HepG2 (cell line): ENCODE measurements around the gene FMR1. TPM values are rescaled to one million over a fixed set of nuclear protein-coding genes. Genes with fewer than 3 reads are reported as not detected.

Experiments
- CCDC6 ChIP-seq: sonication (generic); formaldehyde crosslinking; IDR thresholded peaks from 2 replicates; pipeline ENCODE4 v1.8.1; 2022; ENCODE audit warnings: mild to moderate bottlenecking, missing genetic modification reagents, moderate library complexity
- E2F5 ChIP-seq: sonication (generic); formaldehyde crosslinking; conservative IDR thresholded peaks from 2 replicates; pipeline ENCODE4 v1.4.0; 2020; ENCODE audit warnings: missing genetic modification reagents
- EEA1 ChIP-seq: sonication (generic); formaldehyde crosslinking; IDR thresholded peaks from 2 replicates; pipeline ENCODE4 v1.5.1; 2020; ENCODE audit warnings: mild to moderate bottlenecking, missing genetic modification reagents, borderline replicate concordance
- FOXO1 ChIP-seq: sonication (generic); formaldehyde crosslinking; IDR thresholded peaks from 2 replicates; pipeline ENCODE4 v1.4.0; 2020; ENCODE audit warnings: missing genetic modification reagents
- FOXP4 ChIP-seq: sonication (generic); formaldehyde crosslinking; IDR thresholded peaks from 2 replicates; pipeline ENCODE4 v1.4.0; 2020; ENCODE audit warnings: missing genetic modification reagents
- HBP1 ChIP-seq: IDR thresholded peaks from 2 replicates; pipeline ENCODE4 v1.6.1; 2016; ENCODE audit warnings: low read depth, control low read depth
- HES4 ChIP-seq: sonication (generic); formaldehyde crosslinking; IDR thresholded peaks from 2 replicates; pipeline ENCODE4 v1.9.0; 2021; ENCODE audit warnings: mild to moderate bottlenecking, missing genetic modification reagents, borderline replicate concordance
- HNRNPK ChIP-seq: fragments of 200-400 bp; formaldehyde crosslinking; IDR thresholded peaks from 2 replicates; pipeline ENCODE4 v1.6.1; 2018; ENCODE audit warnings: low read length, low read depth, moderate library complexity, mild to moderate bottlenecking; ENCODE audit not compliant: poor library complexity, severe bottlenecking
- HOXA3 ChIP-seq: sonication (generic); formaldehyde crosslinking; IDR thresholded peaks from 2 replicates; pipeline ENCODE4 v1.5.0; 2020; ENCODE audit warnings: missing genetic modification reagents
- MEIS2 ChIP-seq: sonication (generic); formaldehyde crosslinking; IDR thresholded peaks from 2 replicates; pipeline ENCODE4 v1.9.0; 2021; ENCODE audit warnings: mild to moderate bottlenecking, missing genetic modification reagents
- MYC ChIP-seq: sonication (generic); formaldehyde crosslinking; IDR thresholded peaks from 2 replicates; pipeline ENCODE4 v1.9.0; 2021; ENCODE audit warnings: missing genetic modification reagents, borderline replicate concordance
- PCBP1 ChIP-seq: fragments of 200-400 bp; formaldehyde crosslinking; IDR thresholded peaks from 2 replicates; pipeline ENCODE4 v1.6.1; 2017; ENCODE audit warnings: mild to moderate bottlenecking, low read depth, low read length, borderline replicate concordance
- TBX3 ChIP-seq: fragments of 450-650 bp; IDR thresholded peaks from 2 replicates; pipeline ENCODE4 v1.6.1; 2017; ENCODE audit warnings: antibody characterized with exemption, mild to moderate bottlenecking, inconsistent platforms, borderline replicate concordance
- ZNF296 ChIP-seq: sonication (generic); formaldehyde crosslinking; conservative IDR thresholded peaks from 2 replicates; pipeline ENCODE4 v1.5.0; 2020; ENCODE audit warnings: mild to moderate bottlenecking, missing genetic modification reagents
- ZNF318 ChIP-seq: sonication (generic); formaldehyde crosslinking; IDR thresholded peaks from 2 replicates; pipeline ENCODE4 v1.4.0; 2020; ENCODE audit warnings: mild to moderate bottlenecking, missing genetic modification reagents
- ZNF446 ChIP-seq: sonication (generic); formaldehyde crosslinking; IDR thresholded peaks from 2 replicates; pipeline ENCODE4 v1.5.0; 2020; ENCODE audit warnings: mild to moderate bottlenecking, missing genetic modification reagents
- polyA plus RNA-seq, 8 experiments: library from polyadenylated mRNA; depleted of rRNA in 3 of 8; stranded (reverse) in 7 of 8; unstranded in 1 of 8; fragments of >200 nt; fragmentation: Illumina TruSeq in 4 of 8; extraction: Trizol in 4 of 8; gene quantifications; 2 replicates each; pipeline versions ENCODE4 v1.2.1 to v1.2.3, GENCODE V29; 2011 to 2016; ENCODE audit warnings: low read depth in 4 of 8, missing spikeins in 1 of 8, mixed read lengths in 1 of 8; ENCODE audit not compliant: insufficient read depth in 1 of 8
- total RNA-seq, 5 experiments: library from RNA; depleted of rRNA; stranded (reverse); fragments of >200 nt; fragmentation: Illumina TruSeq; extraction: Trizol; gene quantifications; 2 replicates each; pipeline ENCODE4 v1.2.3, GENCODE V29; 2016; ENCODE audit warnings: low read depth in 1 of 5

Gene FMR1
- total and polyA plus RNA-seq, 2 of the 13 experiments (the other 11 are each of a cell fraction or from before 2014, with no cell fraction given) = 27.8 to 49.6 TPM

GRCh38 chrX:147911192-147912022 lies at the start of gene FMR1 (continued):
- no peak for TF ChIP-seq FOXP4 (CRISPR knock-in tag)
- TF ChIP-seq MYC (CRISPR knock-in tag) = peak; percentile 34; the same call in 1 of the 2 replicates
- TF ChIP-seq FOXO1 = peak; percentile 60; the same call in 1 of the 2 replicates
- TF ChIP-seq MEIS2 (CRISPR knock-in tag) = peak; percentile 70
- TF ChIP-seq EEA1 = no peak
- TF ChIP-seq CCDC6 (CRISPR knock-in tag) = peak; percentile 66; the same call in 1 of the 2 replicates
- TF ChIP-seq HNRNPK = no peak
- TF ChIP-seq PCBP1 = no peak
- TF ChIP-seq HES4 (CRISPR knock-in tag) = no peak
- TF ChIP-seq ZNF446 (CRISPR knock-in tag) = 0 out of 2 replicates have a peak, but pooled peaks have one; percentile 32
- no peak for TF ChIP-seq TBX3
- peak; percentile 71 for TF ChIP-seq E2F5 (CRISPR knock-in tag)
- no peak for TF ChIP-seq ZNF296
- TF ChIP-seq HBP1 (CRISPR knock-in tag) = no peak
- TF ChIP-seq HOXA3 = peak; percentile 53
- TF ChIP-seq ZNF318 = no peak
